ENCODE measurements around the gene CNDP2.

DNA sequence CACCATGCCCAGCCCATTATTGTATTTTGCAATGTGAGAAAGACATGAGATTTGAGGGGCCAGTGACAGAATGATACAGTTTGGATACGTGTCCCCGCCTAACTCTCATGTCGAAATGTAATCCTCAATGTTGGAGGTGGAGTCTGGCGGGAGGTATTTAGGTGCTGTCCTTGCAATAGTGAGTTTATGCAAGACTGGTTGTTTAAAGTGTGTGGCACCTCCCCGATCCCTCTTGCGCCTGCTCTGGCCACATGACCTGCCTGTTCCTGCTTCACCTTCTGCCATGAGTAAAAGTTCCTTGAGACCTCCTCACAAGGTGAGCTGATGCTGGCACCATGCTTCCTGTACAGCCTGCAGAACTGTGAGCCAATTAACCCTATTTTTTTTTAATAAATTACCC, 54.7 kb downstream of the CNDP2 start:
- no peak for TF ChIP-seq CTCF (IDR thresholded peaks at IDR 0.05; ENCODE audit: low read depth, low read length, poor library complexity, severe bottlenecking)
- TF ChIP-seq EZH2phosphoT487 (IDR thresholded peaks at IDR 0.05; ENCODE audit: borderline replicate concordance, low read length): no peak

Measured in DOHH2 (cell line).